ENCODE data around the gene FAM25A. TPM values are rescaled to one million over a fixed set of nuclear protein-coding genes. Genes with fewer than 3 reads are reported as not detected.
"Not testable (repeated sequence)": the region's sequence is repeated elsewhere in the genome, so short reads cannot be mapped to it uniquely, and the experiment has no call there.

The FAM25A gene
- total RNA-seq, 1 donor from 2014 or later, result not detected

DNA sequence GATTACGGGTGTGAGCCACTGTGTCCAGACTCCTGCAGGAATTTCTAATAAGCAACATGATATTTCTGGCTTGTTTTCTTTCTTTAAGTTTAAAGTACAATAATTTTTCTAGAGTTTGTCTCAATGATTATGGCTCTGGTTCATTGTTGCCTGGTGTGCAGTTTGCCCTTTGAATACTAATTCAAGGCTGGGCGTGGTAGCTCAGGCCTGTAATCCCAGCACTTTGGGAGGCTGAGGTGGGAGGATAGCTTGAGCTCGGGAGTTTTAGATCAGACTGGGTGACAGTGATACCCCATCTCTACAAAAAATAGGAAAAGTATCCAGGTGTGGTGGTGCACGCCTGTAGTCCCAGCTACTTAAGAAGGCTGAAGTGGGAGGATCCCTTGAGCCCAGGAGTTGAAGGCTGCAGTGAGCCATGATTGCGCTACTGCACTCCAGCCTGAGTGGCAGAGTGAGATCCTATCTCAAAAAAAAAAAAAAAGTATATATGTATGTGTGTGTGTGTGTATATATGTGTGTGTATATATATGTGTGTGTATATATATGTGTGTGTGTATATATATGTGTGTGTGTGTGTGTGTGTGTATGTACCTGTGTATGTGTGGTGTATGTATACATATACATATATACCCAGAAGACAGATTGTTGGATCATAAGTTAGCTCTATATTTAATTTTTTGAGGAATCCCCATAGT is 43.6 kb upstream of the FAM25A start:
- ChIA-PET POLR2A (no interaction called here), CTCF (no interaction called here)
- H3K4me3 Mint-ChIP-seq, result no peak overlapping the region
- peaks cover 5% of the 10 kb centered on the region for H3K27me3 Mint-ChIP-seq
- DNase-seq (no peak), ATAC-seq (ENCODE audit: low read depth) (no peak)
- intact Hi-C loops (cut with micrococcal nuclease), result no loop called here
- no peak overlapping the region for H3K27ac Mint-ChIP-seq
- H3K36me3 Mint-ChIP-seq (ENCODE audit: low read depth), result no peaks in the 10 kb centered on the region
- no peaks in the 10 kb centered on the region for H3K9me3 Mint-ChIP-seq
- TF ChIP-seq CTCF (IDR thresholded peaks at IDR 0.05), result no peak
- peaks cover 9% of the 10 kb centered on the region for H3K4me1 Mint-ChIP-seq

DNA sequence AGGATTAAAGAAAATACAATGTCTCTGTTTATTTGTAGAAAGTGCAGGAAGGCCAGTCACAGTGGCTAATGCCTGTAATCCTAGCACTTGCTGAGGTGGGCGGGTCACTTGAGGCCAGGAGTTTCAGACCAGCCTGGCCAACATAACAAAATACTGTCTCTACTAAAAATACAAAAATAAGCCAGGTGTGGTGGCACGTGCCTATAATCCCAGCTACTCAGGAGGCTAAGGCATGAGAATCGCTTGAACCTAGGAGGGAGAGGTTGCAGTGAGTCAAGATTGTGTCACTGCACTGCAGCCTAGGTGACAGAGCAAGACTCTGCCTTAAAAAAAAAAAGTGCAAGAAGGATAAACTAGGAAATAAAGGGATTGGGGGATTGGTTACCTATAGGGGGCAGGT is 41.6 kb upstream of the FAM25A start:
- H3K4me3 Mint-ChIP-seq; POLR2A ChIA-PET; ATAC-seq (ENCODE audit: low read depth): not testable (repeated sequence)

GRCh38 chr10:86979296-86979818 is 40.7 kb upstream of the FAM25A start:
- Mint-ChIP-seq H3K9me3 (no peaks in the 10 kb centered on the region), H3K4me3 (no peak overlapping the region), H3K36me3 (ENCODE audit: low read depth) (no peaks in the 10 kb centered on the region), H3K4me1 (no peaks in the 10 kb centered on the region), H3K27ac (no peak overlapping the region), H3K27me3 (peaks cover 10% of the 10 kb centered on the region)
- intact Hi-C loops (cut with micrococcal nuclease), result no loop called here
- CTCF ChIA-PET, result no interaction called here
- POLR2A ChIA-PET, result no interaction called here
- DNase-seq (no peak), ATAC-seq (ENCODE audit: low read depth) (no peak)
- TF ChIP-seq CTCF (IDR thresholded peaks at IDR 0.05), result no peak

More for the DNA sequence above, 41.6 kb upstream of the FAM25A start:
- H3K27ac Mint-ChIP-seq; H3K4me1 Mint-ChIP-seq; H3K27me3 Mint-ChIP-seq; DNase-seq; H3K9me3 Mint-ChIP-seq; H3K36me3 Mint-ChIP-seq (ENCODE audit: low read depth); intact Hi-C loops (cut with micrococcal nuclease); CTCF ChIA-PET: not testable (repeated sequence)

GRCh38 chr10:86979977-86980448 is 40.1 kb upstream of the FAM25A start:
- Mint-ChIP-seq H3K36me3 (ENCODE audit: low read depth) (no peaks in the 10 kb centered on the region), H3K4me3 (no peak overlapping the region), H3K9me3 (no peaks in the 10 kb centered on the region), H3K4me1 (no peaks in the 10 kb centered on the region), H3K27ac (no peak overlapping the region), H3K27me3 (peaks cover 11% of the 10 kb centered on the region)
- intact Hi-C loops (cut with micrococcal nuclease), result no loop called here
- DNase-seq (no peak), ATAC-seq (ENCODE audit: low read depth) (no peak)
- no peak for TF ChIP-seq CTCF (IDR thresholded peaks at IDR 0.05)
- POLR2A ChIA-PET, result interaction anchor here (0.6 kb wide), 1 partner anchor 10 kb away, joined by 3 read pairs; no protein-coding TSS in a partner anchor
- CTCF ChIA-PET, result no interaction called here

DNA sequence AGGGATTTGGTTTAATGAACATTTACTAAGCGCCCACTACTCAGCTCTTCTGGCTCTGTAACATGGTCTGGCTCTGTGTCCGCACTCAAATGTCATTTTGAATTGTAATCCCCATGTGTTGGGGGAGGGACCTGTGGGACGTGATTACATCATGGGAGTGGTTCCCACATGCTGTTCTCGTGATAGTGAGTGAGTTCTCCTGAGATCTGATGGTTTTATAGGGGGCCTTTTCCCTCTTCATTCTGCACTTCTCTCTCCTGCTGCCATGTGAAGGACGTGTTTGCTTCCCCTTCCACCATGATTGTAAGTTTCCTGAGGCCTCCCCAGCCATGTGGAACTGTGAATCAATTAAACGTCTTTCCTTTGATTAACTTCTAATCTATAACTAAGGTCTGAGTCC is 39.1 kb upstream of the FAM25A start:
- POLR2A ChIA-PET; ATAC-seq (ENCODE audit: low read depth); H3K27ac Mint-ChIP-seq; H3K4me1 Mint-ChIP-seq; H3K36me3 Mint-ChIP-seq (ENCODE audit: low read depth); H3K4me3 Mint-ChIP-seq; H3K9me3 Mint-ChIP-seq; intact Hi-C loops (cut with micrococcal nuclease); CTCF ChIA-PET; DNase-seq: not testable (repeated sequence)
- peaks cover 13% of the 10 kb centered on the region for H3K27me3 Mint-ChIP-seq

- no peak for TF ChIP-seq CTCF (IDR thresholded peaks at IDR 0.05)
- Mint-ChIP-seq H3K27ac (no peak overlapping the region), H3K4me1 (no peaks in the 10 kb centered on the region), H3K27me3 (peaks cover 18% of the 10 kb centered on the region), H3K4me3 (no peak overlapping the region), H3K36me3 (ENCODE audit: low read depth) (no peaks in the 10 kb centered on the region), H3K9me3 (no peaks in the 10 kb centered on the region)
- CTCF ChIA-PET, result no interaction called here
- DNase-seq (no peak), ATAC-seq (ENCODE audit: low read depth) (no peak)
- POLR2A ChIA-PET, result no interaction called here
- intact Hi-C loops (cut with micrococcal nuclease), result no loop called here
These were observed 38.4 kb upstream of the FAM25A start for GRCh38 chr10:86981716-86982115.

- H3K4me3 Mint-ChIP-seq; H3K36me3 Mint-ChIP-seq (ENCODE audit: low read depth); intact Hi-C loops (cut with micrococcal nuclease); H3K9me3 Mint-ChIP-seq; DNase-seq; H3K27ac Mint-ChIP-seq; H3K4me1 Mint-ChIP-seq; ATAC-seq (ENCODE audit: low read depth); CTCF ChIA-PET; POLR2A ChIA-PET: not testable (repeated sequence)
- H3K27me3 Mint-ChIP-seq, result peaks cover 28% of the 10 kb centered on the region
These were observed 35.6 kb upstream of the FAM25A start for GRCh38 chr10:86984498-86984897.
